Upper lobe of left lung (tissue), 4 donors: ENCODE results near the gene MUC5B.

Source experiments
- CTCF ChIP-seq, 6 experiments: fragments of 450-650 bp in 4 of 6; fragments of 200-600 bp in 2 of 6; sonication (generic) in 2 of 6; IDR thresholded peaks; one replicate each; pipeline ENCODE4 v1.5.1; 2016 to 2019; ENCODE audit warnings: antibody characterized with exemption in 6 of 6
- POLR2A ChIP-seq, 4 donors: fragments of 450-650 bp; IDR thresholded peaks; one replicate each; pipeline ENCODE4 v1.5.1; 2016 to 2017; ENCODE audit warnings: antibody characterized with exemption in 4 of 4, mild to moderate bottlenecking in 2 of 4

GRCh38 chr11:1260620-1261019, 37.8 kb downstream of the MUC5B start:
- TF ChIP-seq POLR2A (IDR thresholded peaks at IDR 0.05), result no peak
- no peak for TF ChIP-seq CTCF (IDR thresholded peaks at IDR 0.05)
